C4-2B (cell line): Measurements from ENCODE around the gene QSOX1.

Source experiments
- CTCF ChIP-seq: fragments of 450-650 bp; conservative IDR thresholded peaks from 2 replicates; pipeline ENCODE4 v1.5.1; 2017; ENCODE audit warnings: mild to moderate bottlenecking
- ZFX ChIP-seq: fragments of 450-650 bp; IDR thresholded peaks from 2 replicates; pipeline ENCODE4 v1.6.1; 2017

- TF ChIP-seq CTCF (no peak), ZFX (no peak)
Measured at GRCh38 chr1:180233191-180234011, 78.7 kb downstream of the QSOX1 start.
